Measurements from ENCODE around the gene CTSE.

The CTSE gene

GRCh38 chr1:206049293-206049692, 25.6 kb upstream of the CTSE start:
- no peaks in the 10 kb centered on the region for H3K27me3 ChIP-seq (ENCODE audit: insufficient read depth, poor library complexity, severe bottlenecking)
- no peak overlapping the region for H3K4me3 ChIP-seq (replicated peaks; ENCODE audit: insufficient read depth, low read length)
- no peak for TF ChIP-seq REST (IDR thresholded peaks at IDR 0.05; ENCODE audit: insufficient replicate concordance, low read depth)
- no peak for TF ChIP-seq GABPA (IDR thresholded peaks at IDR 0.05; ENCODE audit: low read depth)
- no peak for TF ChIP-seq CTCF (IDR thresholded peaks at IDR 0.05; ENCODE audit: insufficient read depth, low read length)
- no peak for TF ChIP-seq SPI1 (IDR thresholded peaks at IDR 0.05; ENCODE audit: borderline replicate concordance, low read depth)
- TF ChIP-seq POLR2AphosphoS5 (IDR thresholded peaks at IDR 0.05; ENCODE audit: low read depth) = no peak
- H3K27ac ChIP-seq (replicated peaks) = peak overlapping the region; percentile 45
- DNase-seq (ENCODE audit: low read depth in 1 of 2, low spot score in 1 of 2) = no peak

GRCh38 chr1:206048582-206048981, 24.9 kb upstream of the CTSE start:
- H3K4me3 ChIP-seq (replicated peaks; ENCODE audit: insufficient read depth, low read length) = no peak overlapping the region
- peak; percentile 72; the same call in 1 of the 2 replicates for TF ChIP-seq SPI1 (IDR thresholded peaks at IDR 0.05; ENCODE audit: borderline replicate concordance, low read depth)
- no peak for TF ChIP-seq CTCF (IDR thresholded peaks at IDR 0.05; ENCODE audit: insufficient read depth, low read length)
- TF ChIP-seq POLR2AphosphoS5 (IDR thresholded peaks at IDR 0.05; ENCODE audit: low read depth) = 0 out of 2 replicates have a peak, but pooled peaks have one; percentile 19
- TF ChIP-seq REST (IDR thresholded peaks at IDR 0.05; ENCODE audit: insufficient replicate concordance, low read depth) = no peak
- no peak for TF ChIP-seq GABPA (IDR thresholded peaks at IDR 0.05; ENCODE audit: low read depth)
- no peaks in the 10 kb centered on the region for H3K27me3 ChIP-seq (ENCODE audit: insufficient read depth, poor library complexity, severe bottlenecking)
- DNase-seq (ENCODE audit: low read depth in 1 of 2, low spot score in 1 of 2) = peak; percentile 66 to 84
- peak overlapping the region; percentile 45 for H3K27ac ChIP-seq (replicated peaks)

GRCh38 chr1:206047271-206047670, 23.6 kb upstream of the CTSE start:
- no peak for TF ChIP-seq POLR2AphosphoS5 (IDR thresholded peaks at IDR 0.05; ENCODE audit: low read depth)
- TF ChIP-seq CTCF (IDR thresholded peaks at IDR 0.05; ENCODE audit: insufficient read depth, low read length) = no peak
- TF ChIP-seq GABPA (IDR thresholded peaks at IDR 0.05; ENCODE audit: low read depth) = no peak
- no peak for TF ChIP-seq REST (IDR thresholded peaks at IDR 0.05; ENCODE audit: insufficient replicate concordance, low read depth)
- no peak for TF ChIP-seq SPI1 (IDR thresholded peaks at IDR 0.05; ENCODE audit: borderline replicate concordance, low read depth)
- H3K27ac ChIP-seq (replicated peaks) = no peak overlapping the region
- H3K4me3 ChIP-seq (replicated peaks; ENCODE audit: insufficient read depth, low read length) = no peak overlapping the region
- H3K27me3 ChIP-seq (ENCODE audit: insufficient read depth, poor library complexity, severe bottlenecking) = no peaks in the 10 kb centered on the region
- DNase-seq (ENCODE audit: low read depth in 1 of 2, low spot score in 1 of 2) = no peak
